ENCODE data around the gene NAAA.

DNA sequence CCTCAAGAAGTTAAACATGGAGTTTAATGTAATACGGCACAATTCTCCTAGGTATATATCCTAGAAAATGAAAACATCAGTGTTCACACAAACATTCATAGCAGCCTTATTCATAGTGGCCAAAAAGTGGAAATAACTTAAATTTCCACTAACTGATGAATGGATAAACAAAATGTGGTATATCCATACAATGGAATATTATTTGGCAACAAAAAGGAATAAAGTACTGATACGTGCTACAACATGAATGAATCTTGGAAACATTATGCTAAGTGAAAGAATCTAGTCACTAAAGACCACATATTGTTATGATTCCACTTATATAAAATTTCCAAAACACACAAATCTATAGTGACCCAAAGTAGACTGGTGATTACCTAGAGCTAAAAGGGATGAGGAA lies 35.4 kb upstream of the NAAA start:
- TF ChIP-seq, protein P1, sequence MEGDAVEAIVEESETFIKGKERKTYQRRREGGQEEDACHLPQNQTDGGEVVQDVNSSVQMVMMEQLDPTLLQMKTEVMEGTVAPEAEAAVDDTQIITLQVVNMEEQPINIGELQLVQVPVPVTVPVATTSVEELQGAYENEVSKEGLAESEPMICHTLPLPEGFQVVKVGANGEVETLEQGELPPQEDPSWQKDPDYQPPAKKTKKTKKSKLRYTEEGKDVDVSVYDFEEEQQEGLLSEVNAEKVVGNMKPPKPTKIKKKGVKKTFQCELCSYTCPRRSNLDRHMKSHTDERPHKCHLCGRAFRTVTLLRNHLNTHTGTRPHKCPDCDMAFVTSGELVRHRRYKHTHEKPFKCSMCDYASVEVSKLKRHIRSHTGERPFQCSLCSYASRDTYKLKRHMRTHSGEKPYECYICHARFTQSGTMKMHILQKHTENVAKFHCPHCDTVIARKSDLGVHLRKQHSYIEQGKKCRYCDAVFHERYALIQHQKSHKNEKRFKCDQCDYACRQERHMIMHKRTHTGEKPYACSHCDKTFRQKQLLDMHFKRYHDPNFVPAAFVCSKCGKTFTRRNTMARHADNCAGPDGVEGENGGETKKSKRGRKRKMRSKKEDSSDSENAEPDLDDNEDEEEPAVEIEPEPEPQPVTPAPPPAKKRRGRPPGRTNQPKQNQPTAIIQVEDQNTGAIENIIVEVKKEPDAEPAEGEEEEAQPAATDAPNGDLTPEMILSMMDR (conservative IDR thresholded peaks at IDR 0.05; ENCODE audit: low read depth, low read length): no peak
- no peak for TF ChIP-seq EZH2 (IDR thresholded peaks at IDR 0.05; ENCODE audit: low read length, unreplicated experiment)
